Spinal cord (tissue), 10 donors: ENCODE data around the gene MAFG. TPM values are rescaled to one million over a fixed set of nuclear protein-coding genes. Genes with fewer than 3 reads are reported as not detected.

Experiments used
- DNase-seq, 6 donors: peaks; one replicate each; pipeline versions ENCODE4 v3.0.0 to v3.0.0-alpha.2; 2013 to 2015; ENCODE audit warnings: low spot score in 6 of 6, low read depth in 4 of 6
- H3K27ac ChIP-seq: one replicate; pipeline ENCODE4 v1.5.1; 2013; ENCODE audit warnings: low read depth, low read length, control low read depth
- H3K27me3 ChIP-seq: one replicate; pipeline ENCODE4 v1.6.1; 2013; ENCODE audit warnings: low read length; ENCODE audit not compliant: control insufficient read depth, insufficient read depth
- H3K36me3 ChIP-seq: one replicate; pipeline ENCODE4 v1.6.1; 2013; ENCODE audit warnings: low read length; ENCODE audit not compliant: control insufficient read depth, insufficient read depth
- H3K4me1 ChIP-seq: one replicate; pipeline ENCODE4 v1.6.1; 2013; ENCODE audit warnings: low read length; ENCODE audit not compliant: control insufficient read depth, insufficient read depth
- H3K4me3 ChIP-seq: one replicate; pipeline ENCODE4 v1.5.1; 2013; ENCODE audit warnings: low read depth, low read length, control low read depth
- H3K9me3 ChIP-seq: one replicate; pipeline ENCODE4 v1.6.1; 2013; ENCODE audit warnings: low read length; ENCODE audit not compliant: control insufficient read depth, insufficient read depth
- WGBS: methylation state at CpG from one replicate; pipeline ENCODE4 v1.1.5; 2013; ENCODE audit warnings: missing lambda C conversion rate; ENCODE audit not compliant: insufficient coverage; 5-methylcytosine and 5-hydroxymethylcytosine counted together
- polyA plus RNA-seq, 2 donors: library from polyadenylated mRNA; unstranded; fragments of 120-200 nt; gene quantifications; one replicate each; pipeline ENCODE4 v1.2.1, GENCODE V29; 2013; ENCODE audit not compliant: insufficient read length in 2 of 2
- total RNA-seq, 2 donors: library from RNA; depleted of rRNA in 1 of 2; stranded (reverse); fragments of 120-200 nt in 1 of 2; fragments of >200 nt in 1 of 2; gene quantifications; one replicate each; pipeline versions ENCODE4 v1.2.3 to v1.2.4, GENCODE V29; 2013 to 2014
- donor health status: healthy.

Gene MAFG
- total and polyA plus RNA-seq, 4 donors: 10.8 to 24.2 (median 17.2) TPM

DNA sequence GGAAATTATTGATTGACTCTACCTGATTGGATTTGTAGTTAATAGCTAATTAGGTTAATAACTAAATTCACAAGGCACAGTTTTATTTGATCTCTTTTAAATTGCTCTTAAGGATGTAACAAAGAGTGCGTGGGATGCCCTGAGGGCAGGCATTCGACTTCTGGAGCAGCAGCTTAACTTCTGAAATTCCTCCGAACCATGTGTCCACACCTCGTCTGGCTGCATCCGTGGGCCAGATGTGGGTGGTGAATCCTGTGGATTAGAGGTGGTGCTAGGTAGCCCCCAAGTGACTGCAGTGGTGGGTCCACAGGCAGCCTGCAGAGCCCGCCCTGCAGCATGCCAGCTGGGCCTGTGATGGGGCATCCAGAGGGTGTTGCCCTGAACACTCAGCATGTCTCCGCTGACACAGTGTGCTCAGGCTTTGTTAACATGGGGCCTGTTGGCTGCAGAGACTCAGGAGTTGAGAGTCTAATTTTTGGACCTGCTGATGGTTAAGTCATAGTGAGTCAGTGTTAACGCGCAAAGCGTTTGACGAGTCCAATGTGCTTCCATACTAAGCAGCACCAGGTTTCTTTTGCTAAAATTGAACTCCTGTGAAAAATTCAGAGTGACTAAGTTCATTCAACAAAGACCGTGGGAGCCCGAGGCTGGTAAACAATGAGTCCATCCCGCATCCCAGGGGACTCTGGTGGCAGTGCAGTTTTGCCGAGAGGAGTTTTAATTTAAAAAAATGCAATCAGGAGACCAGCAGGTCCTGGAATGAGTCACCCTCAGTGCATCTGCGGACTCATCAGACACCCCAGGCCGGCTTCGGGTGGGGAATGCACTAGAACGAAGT lies 29.3 kb downstream of the MAFG start:
- Histone ChIP-seq H3K27ac (no peak overlapping the region), H3K27me3 (peaks cover 3% of the 10 kb centered on the region), H3K4me3 (no peak overlapping the region), H3K9me3 (no peaks in the 10 kb centered on the region), H3K36me3 (peaks cover 84% of the 10 kb centered on the region), H3K4me1 (peaks cover 19% of the 10 kb centered on the region)
- no peak for DNase-seq
- WGBS: 93% methylated on average over 19 of the region's 19 CpGs

DNA sequence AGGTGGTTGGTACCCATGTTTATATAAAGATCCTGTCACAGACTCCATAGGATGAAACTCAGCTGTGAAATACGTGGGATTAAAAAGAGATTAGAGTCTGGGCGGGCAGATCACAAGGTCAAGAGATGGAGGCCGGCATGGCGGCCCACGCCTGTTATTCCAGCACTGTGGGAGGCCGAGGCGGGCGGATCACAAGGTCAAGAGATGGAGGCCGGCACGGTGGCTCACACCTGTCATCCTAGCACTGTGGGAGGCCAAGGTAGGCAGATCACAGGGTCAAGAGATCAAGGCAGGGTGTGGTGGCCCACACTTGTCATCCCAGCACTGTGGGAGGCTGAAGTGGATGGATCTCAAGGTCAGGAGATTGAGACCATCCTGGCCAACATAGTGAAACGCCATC lies 32.1 kb downstream of the MAFG start:
- no peak for DNase-seq
- Histone ChIP-seq H3K27me3 (no peaks in the 10 kb centered on the region), H3K4me1 (peaks cover 13% of the 10 kb centered on the region), H3K36me3 (peaks cover 69% of the 10 kb centered on the region), H3K27ac (no peak overlapping the region), H3K9me3 (no peaks in the 10 kb centered on the region), H3K4me3 (no peak overlapping the region)
- WGBS: 99% methylated on average over 7 of the region's 11 CpGs

DNA sequence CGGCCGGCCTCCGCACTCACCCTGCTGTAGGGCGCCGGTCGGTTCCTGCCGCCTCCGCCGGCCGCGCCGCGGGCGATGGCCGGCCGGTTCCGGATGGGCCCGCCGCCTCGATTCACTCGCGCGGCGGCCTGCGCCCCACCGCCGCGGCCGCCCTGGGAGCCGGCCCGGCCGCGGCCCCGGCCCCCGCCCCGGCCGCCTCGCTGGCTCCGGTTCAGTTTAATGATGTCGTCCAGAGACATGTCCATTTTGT lies 36.3 kb downstream of the MAFG start:
- Histone ChIP-seq H3K9me3 (no peaks in the 10 kb centered on the region), H3K27me3 (no peaks in the 10 kb centered on the region), H3K27ac (no peak overlapping the region), H3K4me1 (peaks cover 24% of the 10 kb centered on the region), H3K36me3 (peaks cover 70% of the 10 kb centered on the region), H3K4me3 (peak overlapping the region; percentile 51)
- WGBS: under 1% methylated on average over 40 of the region's 40 CpGs
- DNase-seq: no peak

DNA sequence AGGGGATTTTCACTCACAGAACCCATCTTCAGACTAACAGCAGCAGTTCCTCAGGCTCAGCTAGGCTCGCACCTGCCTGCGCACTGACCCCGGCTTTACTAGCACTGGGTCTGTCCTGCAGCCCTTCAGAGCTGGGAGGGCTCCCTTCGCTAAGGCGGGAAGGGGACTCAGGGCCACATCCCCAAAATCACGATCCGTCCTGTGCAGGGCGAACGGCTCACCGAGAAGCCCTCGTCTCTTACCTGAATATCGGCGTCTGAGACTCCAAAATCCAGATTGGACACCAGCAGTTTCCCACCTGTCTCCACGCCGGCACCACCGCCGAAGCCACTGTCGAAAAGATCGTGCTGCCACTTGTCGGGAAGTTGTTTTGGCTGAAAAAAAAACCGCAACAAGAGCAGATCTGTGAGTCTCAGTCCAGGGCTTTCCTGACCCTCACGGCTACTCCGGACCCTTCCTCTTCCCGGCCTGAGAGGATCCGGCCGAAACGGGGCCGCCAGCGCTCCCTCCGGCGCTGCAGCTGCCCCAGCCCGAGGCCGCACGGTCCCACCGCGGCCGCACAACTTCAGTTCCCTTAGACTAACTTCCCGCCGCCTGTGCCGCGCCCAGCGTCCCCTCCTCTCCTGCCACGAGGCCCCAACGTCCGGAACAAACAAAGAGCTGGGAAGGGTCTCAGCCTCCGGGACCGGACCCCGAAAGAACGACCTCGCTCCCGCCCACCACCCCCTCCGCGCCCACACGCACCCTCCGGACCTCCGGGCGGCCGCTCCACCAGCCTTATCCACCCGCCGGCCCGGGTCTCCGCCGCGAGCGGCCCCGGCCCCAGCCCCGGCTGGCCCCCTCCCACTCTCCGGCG lies 36.9 kb downstream of the MAFG start:
- Histone ChIP-seq H3K36me3 (peaks cover 71% of the 10 kb centered on the region), H3K4me1 (peaks cover 24% of the 10 kb centered on the region), H3K9me3 (no peaks in the 10 kb centered on the region), H3K4me3 (peak overlapping the region; percentile 51), H3K27ac (peak overlapping the region; percentile 3), H3K27me3 (no peaks in the 10 kb centered on the region)
- DNase-seq: no peak
- WGBS: 10% methylated on average over 65 of the region's 69 CpGs

DNA sequence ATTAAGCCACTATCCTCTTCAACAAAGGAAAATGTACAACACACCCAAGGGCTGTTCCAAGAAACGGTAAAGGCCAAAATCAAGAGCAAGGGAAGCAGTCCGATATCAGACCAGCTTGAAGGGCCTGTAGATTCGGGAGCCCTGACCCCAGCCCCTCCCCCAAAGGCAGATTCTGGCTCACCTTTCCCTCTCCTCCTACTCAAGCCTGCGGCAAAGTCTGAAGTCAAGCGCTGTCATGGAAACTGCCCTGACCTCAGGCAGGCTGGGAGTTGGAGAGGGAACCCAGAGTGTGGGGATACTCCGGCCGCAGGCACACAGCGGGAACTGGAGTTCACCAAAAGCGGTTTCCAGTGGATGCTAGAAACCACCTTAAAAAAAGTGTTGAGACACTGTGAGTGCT lies 37.9 kb downstream of the MAFG start:
- Histone ChIP-seq H3K27ac (no peak overlapping the region), H3K4me1 (peaks cover 24% of the 10 kb centered on the region), H3K36me3 (peaks cover 71% of the 10 kb centered on the region), H3K27me3 (no peaks in the 10 kb centered on the region), H3K9me3 (no peaks in the 10 kb centered on the region), H3K4me3 (no peak overlapping the region)
- 86% methylated on average over 7 of the region's 9 CpGs for WGBS
- DNase-seq: no peak

DNA sequence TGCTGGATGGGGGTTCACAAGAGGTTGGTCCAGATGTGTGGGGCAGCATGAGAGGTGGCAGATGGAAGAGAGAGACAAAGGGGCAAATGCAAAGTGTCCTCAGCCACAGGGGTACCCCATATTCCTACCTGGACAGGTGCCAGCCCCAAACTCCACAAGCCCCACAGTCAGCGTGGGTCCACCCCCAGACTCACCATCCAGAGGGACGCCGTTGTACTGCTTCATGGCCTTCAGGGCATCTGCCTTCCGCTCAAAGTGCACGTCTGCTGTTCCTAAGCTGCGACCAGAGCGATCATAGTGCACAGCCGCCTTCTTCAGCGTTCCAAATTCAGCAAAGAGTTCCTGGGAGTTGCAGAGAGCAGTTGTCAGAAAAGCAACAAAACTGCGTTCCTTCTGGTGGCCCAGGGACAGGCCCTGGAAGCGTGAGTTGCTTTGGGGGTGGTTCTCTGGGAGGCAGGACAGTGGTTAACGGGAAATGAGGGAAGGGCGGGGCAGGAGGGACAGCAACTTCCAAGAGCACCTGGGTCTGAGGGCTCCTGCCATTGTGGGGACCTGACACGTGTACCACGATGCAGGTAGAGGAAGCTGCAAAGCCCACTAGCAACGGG lies 38.4 kb downstream of the MAFG start:
- WGBS: 97% methylated on average over 16 of the region's 16 CpGs
- Histone ChIP-seq H3K4me1 (peaks cover 24% of the 10 kb centered on the region), H3K27me3 (no peaks in the 10 kb centered on the region), H3K9me3 (no peaks in the 10 kb centered on the region), H3K27ac (no peak overlapping the region), H3K4me3 (no peak overlapping the region), H3K36me3 (peaks cover 71% of the 10 kb centered on the region)
- DNase-seq: no peak

DNA sequence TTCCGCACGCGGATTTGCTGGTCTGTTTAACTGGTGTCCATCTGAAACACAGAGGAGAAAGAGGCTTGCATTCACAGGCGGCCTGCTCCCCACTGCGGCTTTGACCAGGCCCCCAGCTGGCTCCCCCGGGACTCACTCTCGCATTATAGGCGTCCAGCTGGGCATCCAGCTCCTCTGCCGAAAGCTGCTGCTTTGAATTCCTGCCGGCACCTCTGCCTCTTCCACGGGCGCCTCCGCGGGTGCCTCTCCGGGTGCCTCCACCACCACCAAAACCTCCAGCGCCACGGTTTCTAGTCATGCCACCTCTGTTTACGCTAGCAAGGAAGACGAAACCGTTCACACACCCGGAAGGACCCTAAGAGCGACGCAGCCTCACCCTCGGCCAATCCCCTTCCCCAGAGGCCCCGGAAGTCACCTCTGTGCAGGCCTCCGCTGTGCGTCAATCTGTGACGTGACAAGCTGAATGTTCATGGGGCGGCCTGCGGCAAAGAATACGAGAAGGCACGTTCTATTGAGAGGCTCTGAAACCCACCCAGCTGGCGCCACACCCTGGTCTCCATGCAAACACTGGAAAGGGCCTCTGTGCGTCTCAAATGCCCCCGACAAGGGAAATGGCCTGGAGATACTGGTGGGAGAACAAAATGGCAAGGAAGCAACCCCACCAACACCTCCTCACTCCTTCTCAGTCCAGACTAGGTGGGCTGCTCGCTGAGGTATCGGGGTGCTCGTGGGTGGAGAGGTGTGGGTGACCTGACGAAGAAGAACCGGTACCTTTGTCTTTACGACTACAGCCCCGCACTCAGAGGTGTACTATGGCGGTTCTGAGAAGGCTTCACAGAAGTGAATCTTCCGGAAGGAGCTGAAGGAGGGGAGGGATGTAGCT lies 39.2 kb downstream of the MAFG start:
- Histone ChIP-seq H3K36me3 (peaks cover 73% of the 10 kb centered on the region), H3K4me3 (no peak overlapping the region), H3K4me1 (peaks cover 24% of the 10 kb centered on the region), H3K9me3 (no peaks in the 10 kb centered on the region), H3K27ac (no peak overlapping the region), H3K27me3 (no peaks in the 10 kb centered on the region)
- WGBS: 94% methylated on average over 41 of the region's 44 CpGs
- no peak for DNase-seq

DNA sequence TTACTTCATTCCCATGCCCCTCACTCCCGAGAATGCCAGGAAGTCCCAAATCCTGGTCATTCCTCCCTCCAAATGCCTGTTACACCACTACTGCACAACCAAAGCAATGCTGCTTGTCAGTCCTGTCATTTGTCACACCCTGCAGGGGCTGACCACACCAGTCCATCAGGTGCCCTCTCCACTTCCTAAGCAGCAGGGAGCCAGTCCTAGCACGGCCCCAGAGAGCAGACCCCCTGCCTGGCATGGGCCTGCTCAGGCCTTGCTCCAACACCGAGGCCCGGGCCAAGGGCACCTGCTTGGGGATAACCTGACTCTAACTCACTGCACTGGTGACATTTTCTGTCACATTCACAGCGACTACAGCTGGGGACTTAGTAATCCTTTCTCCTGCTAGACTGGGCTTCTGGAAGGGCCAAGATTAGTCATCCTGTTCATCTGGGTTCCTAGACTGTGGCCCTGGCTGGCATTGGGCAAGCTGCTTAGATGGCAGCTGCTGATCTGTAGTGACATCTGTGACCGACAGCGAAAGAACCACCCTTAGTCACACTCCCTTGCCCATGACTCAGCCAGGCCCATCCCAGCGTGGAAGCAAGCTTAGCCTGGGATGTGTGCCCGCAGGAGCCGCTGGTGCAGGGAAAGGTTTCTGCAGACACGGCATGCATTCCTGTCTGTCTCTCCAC lies 41.5 kb downstream of the MAFG start:
- no peak overlapping the region for H3K4me3 ChIP-seq
- DNase-seq: no peak
- H3K4me1 ChIP-seq: peaks cover 14% of the 10 kb centered on the region
- H3K36me3 ChIP-seq: peaks cover 88% of the 10 kb centered on the region
- H3K27me3 ChIP-seq: no peaks in the 10 kb centered on the region
- no peak overlapping the region for H3K27ac ChIP-seq
- H3K9me3 ChIP-seq: no peaks in the 10 kb centered on the region
- WGBS: 93% methylated on average over 11 of the region's 11 CpGs

DNA sequence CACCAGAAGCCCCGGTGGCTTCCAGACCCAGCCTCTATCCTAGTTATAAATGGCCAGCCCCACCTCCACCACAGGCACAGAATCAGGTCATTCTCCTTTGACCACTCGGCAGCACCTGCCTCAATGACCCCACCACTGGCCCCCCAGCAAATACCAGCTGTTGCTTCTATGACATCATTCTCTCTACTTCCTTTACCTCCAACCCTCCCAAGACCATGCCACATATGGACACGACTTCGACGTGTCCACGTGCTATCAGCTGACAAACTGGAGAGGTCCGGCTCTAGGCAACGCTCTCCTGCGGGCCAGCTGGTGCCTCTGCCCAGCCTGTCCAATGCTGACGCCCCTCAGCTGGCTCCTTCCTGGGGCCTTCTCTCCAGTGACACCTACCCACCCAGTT lies 42.1 kb downstream of the MAFG start:
- Histone ChIP-seq H3K27me3 (no peaks in the 10 kb centered on the region), H3K36me3 (peaks cover 90% of the 10 kb centered on the region), H3K27ac (no peak overlapping the region), H3K9me3 (no peaks in the 10 kb centered on the region), H3K4me1 (peaks cover 11% of the 10 kb centered on the region), H3K4me3 (no peak overlapping the region)
- DNase-seq: no peak
- 93% methylated on average over 10 of the region's 10 CpGs for whole genome bisulfite sequencing
